ENCODE measurements around the gene VWA8. TPM values are rescaled to one million over a fixed set of nuclear protein-coding genes. Genes with fewer than 3 reads are reported as not detected.

Gene VWA8
- total and polyA plus RNA-seq, 2 of the 8 experiments (the other 6 are each of a cell fraction or from before 2014, with no cell fraction given) = 5.9 to 19.6 TPM

DNA sequence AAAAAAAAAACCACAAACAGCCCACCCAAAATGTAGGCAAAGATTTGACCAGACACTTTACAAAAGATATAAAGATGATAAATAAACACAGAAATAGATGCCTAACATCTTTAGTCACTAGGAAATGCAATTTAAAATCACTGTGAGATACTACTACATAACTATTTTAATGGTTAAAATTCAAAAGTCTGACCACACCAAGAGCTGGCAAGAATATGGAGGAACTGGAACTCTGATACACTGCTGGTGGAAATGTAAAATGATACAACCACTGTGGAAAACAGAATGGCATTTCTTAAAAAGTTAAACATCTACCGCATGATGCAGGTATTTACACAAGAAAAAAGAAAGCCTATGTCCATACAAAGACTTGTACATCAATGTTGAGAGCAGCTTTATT, 26.8 kb downstream of the VWA8 start:
- Histone ChIP-seq H3K36me3 (ENCODE audit: control insufficient read depth in 2 of 4, insufficient read depth in 4 of 4, low read length in 3 of 4) (no peaks in the 10 kb centered on the region), H4K5ac (ENCODE audit: insufficient read length, low read depth, low read length) (no peak overlapping the region), H3K23ac (ENCODE audit: insufficient read length) (no peak overlapping the region), H4K8ac (ENCODE audit: extremely low read depth, insufficient read depth, low read length) (no peak overlapping the region), H2AK5ac (ENCODE audit: low read depth, low read length) (no peak overlapping the region), H3K4me3 (ENCODE audit: extremely low read depth in 1 of 4, insufficient read depth in 2 of 4, low read depth in 3 of 4, low read length in 4 of 4) (no peak overlapping the region), H2BK5ac (ENCODE audit: low read depth, low read length) (no peak overlapping the region), H3K9me3 (ENCODE audit: insufficient read depth in 2 of 2, low read depth in 1 of 2, low read length in 1 of 2) (no peaks in the 10 kb centered on the region), H3K18ac (ENCODE audit: extremely low read depth, low read length) (no peak overlapping the region), H2BK20ac (ENCODE audit: low read length) (no peak overlapping the region), H3K79me1 (ENCODE audit: low read depth, low read length) (no peaks in the 10 kb centered on the region), H3K27me3 (replicated peaks in 1 of 4; ENCODE audit: control insufficient read depth in 3 of 4, extremely low read depth in 1 of 4, insufficient read depth in 3 of 4, low read length in 3 of 4) (no peaks in the 10 kb centered on the region), H3K14ac (ENCODE audit: insufficient read length) (no peak overlapping the region), H3K4ac (replicated peaks; ENCODE audit: insufficient read length, low read depth, low read length) (no peak overlapping the region), H3K27ac (ENCODE audit: low read depth, low read length) (no peak overlapping the region), H3K9ac (replicated peaks in 1 of 4; ENCODE audit: extremely low read depth in 1 of 4, low read depth in 3 of 4, low read length in 3 of 4) (no peak overlapping the region), H2BK12ac (ENCODE audit: low read depth, low read length) (no peak overlapping the region), H3K56ac (replicated peaks; ENCODE audit: insufficient read length, low read depth, low read length) (no peak overlapping the region), H2AFZ (ENCODE audit: low read length) (no peak overlapping the region), H4K91ac (replicated peaks; ENCODE audit: insufficient read length, low read length) (no peak overlapping the region), H2BK15ac (ENCODE audit: low read length) (no peak overlapping the region), H3K4me1 (replicated peaks in 1 of 4; ENCODE audit: control insufficient read depth in 3 of 4, insufficient read depth in 4 of 4, low read length in 3 of 4) (no peaks in the 10 kb centered on the region), H3K23me2 (ENCODE audit: low read depth, low read length) (no peaks in the 10 kb centered on the region), H4K20me1 (replicated peaks in 1 of 2; ENCODE audit: control insufficient read depth in 1 of 2, insufficient read depth in 2 of 2, low read length in 2 of 2) (no peaks in the 10 kb centered on the region), H3K4me2 (ENCODE audit: insufficient read depth in 1 of 2, low read depth in 2 of 2, low read length in 2 of 2) (no peak overlapping the region), H2BK120ac (replicated peaks; ENCODE audit: low read depth, low read length) (no peak overlapping the region), H3K79me2 (ENCODE audit: control insufficient read depth in 1 of 2, insufficient read depth in 2 of 2, low read length in 2 of 2) (peaks cover 0 to 3% of the 10 kb centered on the region in 2 experiments; a peak in 1 of 4 replicates)
- WGBS, 2 experiments (ENCODE audit: extremely low coverage in 1 of 2, insufficient coverage in 1 of 2, insufficient read length in 1 of 2, insufficient replicate concordance in 2 of 2, low coverage in 1 of 2, low lambda C conversion rate in 2 of 2, missing lambda C conversion rate in 1 of 2) = 94% methylated on average over 1 of the region's 1 CpG; no CpG with 5 or more reads in 1 of the 2 experiments
- ChIA-PET POLR2A (ENCODE audit: partially characterized antibody) (interaction anchor here (0.7 kb wide), 1 partner anchor 11 kb away, joined by 3 read pairs; no protein-coding TSS in a partner anchor), CTCF (ENCODE audit: partially characterized antibody) (interaction anchor here (1.3 kb wide), 1 partner anchor 9 kb away, joined by 4 read pairs; no protein-coding TSS in a partner anchor)
- no peak for TF ChIP-seq BCL11A (IDR thresholded peaks at IDR 0.05; ENCODE audit: low read depth in 2 of 2, low read length in 2 of 2)
- TF ChIP-seq CREB1 (IDR thresholded peaks at IDR 0.05) = no peak
- no peak for TF ChIP-seq TAF1 (IDR thresholded peaks at IDR 0.05; ENCODE audit: low read depth, low read length)
- no peak for TF ChIP-seq CEBPB (IDR thresholded peaks at IDR 0.05; ENCODE audit: low read depth, low read length)
- no peak for TF ChIP-seq CBX5 (IDR thresholded peaks at IDR 0.05; ENCODE audit: low read depth, low read length)
- TF ChIP-seq RAD21 (IDR thresholded peaks at IDR 0.05 in 1 of 2, conservative IDR thresholded peaks at IDR 0.05 in 1 of 2; ENCODE audit: low read depth in 2 of 2, low read length in 2 of 2) = no peak
- no peak for TF ChIP-seq TBP (IDR thresholded peaks at IDR 0.05; ENCODE audit: low read depth, low read length)
- TF ChIP-seq EGR1 (IDR thresholded peaks at IDR 0.05; ENCODE audit: borderline replicate concordance, low read depth, low read length) = no peak
- TF ChIP-seq CHD1 (IDR thresholded peaks at IDR 0.05; ENCODE audit: low read depth, low read length) = no peak
- TF ChIP-seq, protein P1, sequence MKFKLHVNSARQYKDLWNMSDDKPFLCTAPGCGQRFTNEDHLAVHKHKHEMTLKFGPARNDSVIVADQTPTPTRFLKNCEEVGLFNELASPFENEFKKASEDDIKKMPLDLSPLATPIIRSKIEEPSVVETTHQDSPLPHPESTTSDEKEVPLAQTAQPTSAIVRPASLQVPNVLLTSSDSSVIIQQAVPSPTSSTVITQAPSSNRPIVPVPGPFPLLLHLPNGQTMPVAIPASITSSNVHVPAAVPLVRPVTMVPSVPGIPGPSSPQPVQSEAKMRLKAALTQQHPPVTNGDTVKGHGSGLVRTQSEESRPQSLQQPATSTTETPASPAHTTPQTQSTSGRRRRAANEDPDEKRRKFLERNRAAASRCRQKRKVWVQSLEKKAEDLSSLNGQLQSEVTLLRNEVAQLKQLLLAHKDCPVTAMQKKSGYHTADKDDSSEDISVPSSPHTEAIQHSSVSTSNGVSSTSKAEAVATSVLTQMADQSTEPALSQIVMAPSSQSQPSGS (IDR thresholded peaks at IDR 0.05; ENCODE audit: low read length) = no peak
- FAIRE-seq (no peak), DNase-seq (ENCODE audit: low read depth in 1 of 2, low spot score in 2 of 2) (no peak)
